HCT116 (cell line): ENCODE results near the gene GRIA2. TPM values are rescaled to one million over a fixed set of nuclear protein-coding genes. Genes with fewer than 3 reads are reported as not detected.

Experiments used
- ATAC-seq: fragments of 200-7000 bp; cut with Tn5 transposase; 2 replicates; pipeline ENCODE4 v1.9.1; 2020; ENCODE audit warnings: mild to moderate bottlenecking, moderate library complexity
- BruUV-seq: library from RNA; stranded (reverse); fragments of 400-500 nt; replicated peaks from 2 replicates; lab custom pipeline; 2021; lab: Mats Ljungman, UMichigan
- CTCF ChIA-PET: fragments of 300-600 bp; sonication (Branson Sonifier 250); formaldehyde crosslinking; loops from one replicate; lab custom pipeline; 2021; ENCODE audit warnings: antibody characterized with exemption; lab: Charles Lee
- POLR2A ChIA-PET: fragments of 300-600, 350-600 bp; sonication (Branson Sonifier 250); formaldehyde crosslinking; loops from one replicate; lab custom pipeline; 2021; ENCODE audit warnings: antibody characterized with exemption; lab: Charles Lee
- RAD21 ChIA-PET, 2 experiments: fragments of 300-600 bp; sonication (Branson Sonifier 250); formaldehyde crosslinking; loops; one replicate each; lab custom pipeline; 2023; ENCODE audit warnings: low total read pairs in 2 of 2; ENCODE audit not compliant: uncharacterized antibody in 2 of 2, unreplicated experiment in 2 of 2, low non-redundant PET in 1 of 2; lab: Charles Lee
- DNase-seq: peaks from one replicate; pipeline ENCODE4 v3.0.0-alpha.2; 2010; ENCODE audit warnings: low read depth, low spot score
- H2AFZ ChIP-seq: fragments of 200-600 bp; shearing (Covaris generic), sonication (generic); 2 replicates; pipeline ENCODE4 v1.6.1; 2017; ENCODE audit warnings: low read depth, mixed run types, mixed read lengths, antibody characterized with exemption, low read length; ENCODE audit not compliant: poor library complexity, severe bottlenecking
- H3K27ac ChIP-seq: 2 replicates; pipeline ENCODE4 v1.5.1; 2012; ENCODE audit warnings: low read depth, low read length
- H3K27me3 ChIP-seq: fragments of 200-600 bp; sonication (generic); 2 replicates; pipeline ENCODE4 v1.6.1; 2016; ENCODE audit warnings: mixed run types, low read length, mixed read lengths; ENCODE audit not compliant: insufficient read depth
- H3K36me3 ChIP-seq, 2 experiments: fragments of 200-500 bp in 1 of 2; fragments of 200-600 bp in 1 of 2; sonication (Bioruptor generic) in 1 of 2; sonication (generic) in 1 of 2; 2 replicates each; pipeline versions ENCODE4 v1.5.1 to v1.6.1; 2014 to 2016; ENCODE audit warnings: low read length in 2 of 2, inconsistent platforms in 1 of 2, mixed read lengths in 1 of 2, mixed run types in 1 of 2; ENCODE audit not compliant: insufficient read depth in 2 of 2, control insufficient read depth in 1 of 2
- H3K4me1 ChIP-seq, 2 experiments: fragments of 200-600 bp in 1 of 2; sonication (generic) in 1 of 2; 2 replicates each; pipeline versions ENCODE4 v1.5.1 to v1.6.1; 2012 to 2017; ENCODE audit warnings: low read length in 2 of 2, inconsistent platforms in 1 of 2, mild to moderate bottlenecking in 1 of 2, mixed read lengths in 1 of 2, mixed run types in 1 of 2, moderate library complexity in 1 of 2; ENCODE audit not compliant: insufficient read depth in 2 of 2, control insufficient read depth in 1 of 2
- H3K4me2 ChIP-seq: fragments of 200-600 bp; sonication (generic); 2 replicates; pipeline ENCODE4 v1.6.1; 2017; ENCODE audit warnings: mixed run types, low read length, mixed read lengths
- H3K4me3 ChIP-seq, 2 experiments: fragments of 200-600 bp in 1 of 2; sonication (generic) in 1 of 2; replicated peaks in 1 of 2; 2 replicates each; pipeline ENCODE4 v1.5.1; 2011 to 2016; ENCODE audit warnings: low read length in 2 of 2, control low read depth in 1 of 2, low read depth in 1 of 2, mild to moderate bottlenecking in 1 of 2, mixed read lengths in 1 of 2, mixed run types in 1 of 2
- H3K79me2 ChIP-seq: fragments of 200-600 bp; sonication (generic); 2 replicates; pipeline ENCODE4 v1.6.1; 2017; ENCODE audit warnings: mild to moderate bottlenecking, mixed run types, low read length, moderate library complexity, mixed read lengths; ENCODE audit not compliant: insufficient read depth
- H3K9ac ChIP-seq: fragments of 200-600 bp; sonication (generic); 2 replicates; pipeline ENCODE4 v1.6.1; 2016; ENCODE audit warnings: low read length, mixed read lengths
- H3K9me2 ChIP-seq: fragments of 200-600 bp; sonication (generic), shearing (Covaris generic); 2 replicates; pipeline ENCODE4 v1.6.1; 2017; ENCODE audit warnings: mixed run types, mild to moderate bottlenecking, moderate library complexity; ENCODE audit not compliant: insufficient read depth
- H3K9me3 ChIP-seq, 2 experiments: fragments of 200-500 bp in 1 of 2; fragments of 200-600 bp in 1 of 2; sonication (Bioruptor generic) in 1 of 2; sonication (generic) in 1 of 2; 2 replicates each; pipeline ENCODE4 v1.6.1; 2014 to 2017; ENCODE audit warnings: low read length in 2 of 2, mixed read lengths in 2 of 2, inconsistent platforms in 1 of 2, low read depth in 1 of 2, mild to moderate bottlenecking in 1 of 2, mixed run types in 1 of 2, moderate library complexity in 1 of 2; ENCODE audit not compliant: control insufficient read depth in 1 of 2, insufficient read depth in 1 of 2
- H4K20me1 ChIP-seq: fragments of 200-600 bp; sonication (generic), shearing (Covaris generic); 2 replicates; pipeline ENCODE4 v1.6.1; 2017; ENCODE audit warnings: mixed run types, mild to moderate bottlenecking, moderate library complexity; ENCODE audit not compliant: insufficient read depth
- ATF3 ChIP-seq: IDR thresholded peaks from 2 replicates; pipeline ENCODE4 v1.6.1; 2012
- CBX3 ChIP-seq: IDR thresholded peaks from 2 replicates; pipeline ENCODE4 v1.6.1; 2012; ENCODE audit warnings: low read depth
- CTCF ChIP-seq, 3 experiments: fragments of 200-600 bp in 1 of 3; sonication (generic) in 1 of 3; IDR thresholded peaks in 2 of 3; conservative IDR thresholded peaks in 1 of 3; 2 replicates each; pipeline ENCODE4 v1.5.1; 2012 to 2017; ENCODE audit warnings: low read depth in 2 of 3, low read length in 2 of 3, antibody characterized with exemption in 1 of 3, borderline replicate concordance in 1 of 3, control low read depth in 1 of 3, mild to moderate bottlenecking in 1 of 3, mixed read lengths in 1 of 3, mixed run types in 1 of 3, moderate library complexity in 1 of 3; ENCODE audit not compliant: insufficient read depth in 1 of 3
- EGR1 ChIP-seq: IDR thresholded peaks from 2 replicates; pipeline ENCODE4 v1.6.1; 2012; ENCODE audit warnings: low read depth
- ELF1 ChIP-seq: IDR thresholded peaks from 2 replicates; pipeline ENCODE4 v1.6.1; 2012; ENCODE audit warnings: low read depth, borderline replicate concordance
- EZH2phosphoT487 ChIP-seq: fragments of 200-600 bp; IDR thresholded peaks from 2 replicates; pipeline ENCODE4 v1.6.1; 2018; ENCODE audit warnings: antibody characterized with exemption, borderline replicate concordance
- FOSL1 ChIP-seq: IDR thresholded peaks from 2 replicates; pipeline ENCODE4 v1.6.1; 2012; ENCODE audit warnings: low read depth
- JUND ChIP-seq: IDR thresholded peaks from 2 replicates; pipeline ENCODE4 v1.6.1; 2012
- MAX ChIP-seq: IDR thresholded peaks from 2 replicates; pipeline ENCODE4 v1.6.1; 2012
- RAD21 ChIP-seq: IDR thresholded peaks from 2 replicates; pipeline ENCODE4 v1.6.1; 2012; ENCODE audit warnings: low read depth, mild to moderate bottlenecking
- REST ChIP-seq: IDR thresholded peaks from 2 replicates; pipeline ENCODE4 v1.6.1; 2012; ENCODE audit warnings: low read depth
- TCF7L2 ChIP-seq: IDR thresholded peaks from 2 replicates; pipeline ENCODE4 v1.7.0; 2011; ENCODE audit warnings: borderline replicate concordance, inconsistent platforms; ENCODE audit not compliant: insufficient read depth, insufficient read length; ENCODE audit errors: extremely low read depth
- YY1 ChIP-seq: IDR thresholded peaks from 2 replicates; pipeline ENCODE4 v1.6.1; 2011; ENCODE audit warnings: low read length, low read depth, moderate library complexity, mild to moderate bottlenecking; ENCODE audit not compliant: insufficient replicate concordance; ENCODE audit errors: extremely low read depth
- ZBTB33 ChIP-seq: IDR thresholded peaks from 2 replicates; pipeline ENCODE4 v1.6.1; 2011; ENCODE audit warnings: mild to moderate bottlenecking, low read length, moderate library complexity; ENCODE audit not compliant: insufficient replicate concordance; ENCODE audit errors: extremely low read depth
- ZNF274 ChIP-seq: fragments of 200-500 bp; sonication (Bioruptor generic); IDR thresholded peaks from 2 replicates; pipeline ENCODE4 v1.6.1; 2014; ENCODE audit warnings: mild to moderate bottlenecking, low read depth, low read length, inconsistent platforms
- intact Hi-C: fragments of 100-400 bp; cut with micrococcal nuclease; formaldehyde crosslinking; loops from 2 replicates; pipeline ENCODE4 v1.10.0; 2022
- total RNA-seq: library from RNA; stranded (reverse); gene quantifications from one replicate; pipeline ENCODE4 v1.2.1, GENCODE V29; 2021; ENCODE audit not compliant: unreplicated experiment

GRIA2 gene
- total RNA-seq, 1 experiment from 2014 or later = not detected

- ATAC-seq = no peak
- no peaks in the 10 kb centered on the region for H3K79me2 ChIP-seq
- POLR2A ChIA-PET = interaction anchor here (0.6 kb wide), 1 partner anchor 1381 kb away, joined by 3 read pairs; no protein-coding TSS in a partner anchor
These were observed 22.3 kb downstream of the GRIA2 start for GRCh38 chr4:157242871-157243270.

More at GRCh38 chr4:157242871-157243270, 22.3 kb downstream of the GRIA2 start:
- Histone ChIP-seq H3K27ac (no peak overlapping the region), H3K4me3 (no peak overlapping the region), H3K9ac (no peak overlapping the region), H3K9me2 (no peaks in the 10 kb centered on the region), H2AFZ (no peak overlapping the region), H3K27me3 (no peaks in the 10 kb centered on the region), H3K36me3 (no peaks in the 10 kb centered on the region), H3K4me1 (no peaks in the 10 kb centered on the region), H3K4me2 (no peak overlapping the region), H3K9me3 (no peaks in the 10 kb centered on the region), H4K20me1 (no peaks in the 10 kb centered on the region)
- CTCF ChIA-PET = no interaction called here
- RAD21 ChIA-PET = no interaction called here
- TF ChIP-seq RAD21 = no peak
- no peak for TF ChIP-seq EGR1
- TF ChIP-seq CBX3 = no peak
- no peak for TF ChIP-seq ZBTB33
- no peak for TF ChIP-seq CTCF (IDR thresholded peaks at IDR 0.05 in 2 of 3, conservative IDR thresholded peaks at IDR 0.05 in 1 of 3; ENCODE audit: borderline replicate concordance in 1 of 3, insufficient read depth in 1 of 3, low read depth in 2 of 3, low read length in 2 of 3)
- no peak for TF ChIP-seq YY1
- no peak for TF ChIP-seq TCF7L2
- no peak for TF ChIP-seq EZH2phosphoT487
- no peak for TF ChIP-seq ELF1
- no peak for TF ChIP-seq ATF3
- TF ChIP-seq ZNF274 = no peak
- no peak for TF ChIP-seq REST
- no peak for TF ChIP-seq JUND
- no peak for TF ChIP-seq FOSL1
- TF ChIP-seq MAX = no peak
- intact Hi-C loops = no loop called here
- no TSS peak for BruUV-seq
- DNase-seq = no peak
